Suppressor macrophage treated with lipopolysaccharide for 1 hour (primary cell): Measurements from ENCODE around the gene ANKIB1.
"Not testable (repeated sequence)": the region's sequence is repeated elsewhere in the genome, so short reads cannot be mapped to it uniquely, and the experiment has no call there.

Source experiments
- DNase-seq, 3 donors: peaks; one replicate each; pipeline ENCODE4 v3.0.0-alpha.2; 2020 to 2022

Gene ANKIB1

GRCh38 chr7:92410162-92410561 is 164.4 kb downstream of the ANKIB1 start:
- DNase-seq: not testable (repeated sequence)

DNA sequence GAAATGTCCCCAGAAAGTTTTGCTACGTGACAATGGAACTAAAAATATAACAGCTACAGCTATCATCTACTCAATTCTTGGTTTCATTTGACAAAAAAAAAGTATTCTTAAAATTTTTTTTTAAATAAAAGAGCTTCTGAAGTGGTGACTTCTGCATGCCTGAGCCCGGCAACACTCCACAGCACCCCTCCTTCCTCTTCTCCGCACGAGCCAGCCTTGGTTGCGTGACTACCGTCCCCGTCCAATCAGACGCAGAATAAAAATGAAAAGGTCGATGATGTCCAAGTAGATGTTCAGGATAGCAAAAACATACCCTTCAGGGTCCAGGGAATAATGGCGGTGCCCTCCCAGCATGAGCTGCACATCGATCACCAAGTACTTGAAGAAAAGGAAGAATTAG is 167.0 kb downstream of the ANKIB1 start:
- DNase-seq: no peak

DNA sequence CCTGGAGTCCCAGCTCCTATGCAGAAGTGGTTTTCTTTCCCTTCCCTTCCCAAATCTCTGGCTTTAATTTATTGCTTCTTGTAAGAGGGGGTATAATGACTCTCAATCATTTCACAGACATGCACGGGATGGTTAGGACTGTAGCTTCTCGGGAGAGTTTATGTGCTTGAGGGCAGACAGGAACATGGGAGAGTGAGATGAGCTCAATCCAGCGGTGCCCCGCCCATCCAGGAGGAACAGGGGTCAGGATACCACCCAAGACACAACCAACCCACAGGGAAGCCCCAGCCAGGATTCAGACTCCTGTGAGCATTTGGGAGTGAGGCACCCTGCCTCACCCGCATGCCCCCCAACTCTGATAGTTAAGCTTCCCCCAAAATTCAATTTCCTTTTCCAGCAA is 167.8 kb downstream of the ANKIB1 start:
- DNase-seq: no peak

DNA sequence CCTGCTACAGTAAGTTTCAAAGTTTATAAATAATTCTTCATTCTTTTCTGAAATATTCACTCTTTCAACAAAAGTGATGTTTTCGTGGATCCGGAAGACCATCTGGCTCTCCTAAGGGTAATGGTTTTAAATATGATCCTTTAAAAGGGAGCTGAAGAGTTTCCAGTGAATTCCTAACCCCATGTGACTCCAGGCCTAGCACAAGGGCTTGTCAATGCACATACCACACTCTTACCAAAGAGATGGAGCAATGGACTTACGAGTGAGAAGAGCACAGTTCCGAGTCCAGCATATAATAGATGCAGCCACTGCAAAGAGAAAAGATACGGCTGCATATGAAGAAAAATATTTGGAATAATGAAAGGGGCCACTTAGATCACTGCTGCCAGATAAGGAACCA is 169.5 kb downstream of the ANKIB1 start:
- no peak for DNase-seq

GRCh38 chr7:92417913-92418312 is 172.1 kb downstream of the ANKIB1 start:
- no peak for DNase-seq

DNA sequence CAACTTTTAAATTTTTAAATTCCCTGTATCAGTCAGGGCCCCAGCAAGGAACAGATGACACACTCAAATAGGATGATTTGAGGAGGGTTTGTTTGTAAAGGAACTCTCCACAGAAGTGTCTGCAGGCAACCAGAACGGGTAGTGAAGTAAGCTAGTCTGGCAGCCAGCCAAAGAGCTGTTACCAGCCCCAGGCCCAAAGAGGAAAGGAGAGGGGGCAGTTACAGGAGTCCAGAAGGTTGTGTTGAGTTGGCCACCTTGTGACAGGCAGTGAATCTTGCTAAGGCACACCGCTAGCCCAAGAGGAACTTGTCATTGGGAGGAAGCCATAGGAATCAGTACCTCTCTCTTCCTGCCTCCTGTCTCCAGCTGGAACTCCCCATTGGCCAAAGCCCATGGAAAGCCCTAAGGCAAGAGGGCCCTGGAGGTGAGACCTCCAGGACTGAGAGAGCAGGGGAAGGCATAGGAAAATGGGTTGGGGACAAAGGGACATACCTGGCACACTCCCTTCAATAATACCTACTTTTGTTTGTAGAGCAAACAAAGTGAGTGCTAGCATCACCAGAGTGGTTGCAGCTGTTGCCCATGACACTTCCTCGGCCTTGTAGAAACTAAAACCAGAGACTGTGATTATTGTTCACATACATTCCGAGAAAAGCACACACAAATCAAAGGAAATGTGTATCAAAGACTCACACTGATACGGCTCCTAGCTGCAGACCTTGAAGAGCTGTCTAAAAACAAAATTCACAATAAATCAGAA is 176.1 kb downstream of the ANKIB1 start:
- peak; percentile 6 to 19 (median 16) for DNase-seq

GRCh38 chr7:92422926-92423325 is 177.2 kb downstream of the ANKIB1 start:
- DNase-seq: no peak

GRCh38 chr7:92423710-92424131 is 177.9 kb downstream of the ANKIB1 start:
- DNase-seq: peak; percentile 40 to 42 (median 41)

- DNase-seq: peak in 2 of 3 donors; percentile 13 to 48
Observed at GRCh38 chr7:92425311-92425947, 179.7 kb downstream of the ANKIB1 start.

DNA sequence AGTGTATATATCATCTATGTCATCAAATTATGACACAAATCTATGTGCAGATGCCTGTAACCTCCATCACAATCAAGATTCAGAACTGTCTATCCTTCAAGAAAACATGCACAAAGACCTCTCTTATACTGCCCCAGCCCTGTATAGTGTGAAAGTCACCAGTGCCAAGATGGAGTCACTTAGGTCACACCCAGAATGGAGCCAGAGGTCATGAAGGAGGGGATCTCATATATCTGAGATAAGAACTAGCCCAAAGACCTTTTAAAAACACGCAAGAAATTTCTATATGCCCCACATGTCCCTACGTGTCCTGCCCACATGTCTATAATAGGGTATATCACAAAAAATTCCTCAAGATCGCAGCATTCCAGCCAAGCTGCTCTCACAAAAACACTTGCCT is 181.4 kb downstream of the ANKIB1 start:
- DNase-seq: no peak

GRCh38 chr7:92432299-92432946 is 186.6 kb downstream of the ANKIB1 start:
- no peak for DNase-seq

DNA sequence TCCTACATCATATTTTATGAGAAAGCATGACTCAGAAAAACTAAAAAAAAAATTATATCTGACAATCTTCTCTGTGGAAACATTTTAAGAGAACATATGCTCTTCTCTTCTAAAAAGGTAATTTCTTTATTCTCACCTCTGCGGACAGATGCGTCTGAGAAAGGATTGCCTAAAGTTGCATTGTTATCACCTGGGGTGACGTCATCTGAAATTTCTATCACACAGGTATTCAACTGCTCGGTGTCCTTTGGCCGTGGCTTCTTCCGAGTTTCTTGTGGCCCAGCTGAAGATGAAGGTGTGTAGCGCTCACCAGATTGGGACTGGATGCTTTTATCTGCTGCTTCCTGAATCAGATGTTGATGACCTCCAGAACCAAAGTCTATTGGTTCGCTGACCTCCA is 187.2 kb downstream of the ANKIB1 start:
- DNase-seq: no peak

- DNase-seq: no peak
Observed at GRCh38 chr7:92435542-92435941, 189.8 kb downstream of the ANKIB1 start.

GRCh38 chr7:92436612-92437445 is 191.1 kb downstream of the ANKIB1 start:
- DNase-seq: peak; percentile 20 to 29 (median 22)

DNA sequence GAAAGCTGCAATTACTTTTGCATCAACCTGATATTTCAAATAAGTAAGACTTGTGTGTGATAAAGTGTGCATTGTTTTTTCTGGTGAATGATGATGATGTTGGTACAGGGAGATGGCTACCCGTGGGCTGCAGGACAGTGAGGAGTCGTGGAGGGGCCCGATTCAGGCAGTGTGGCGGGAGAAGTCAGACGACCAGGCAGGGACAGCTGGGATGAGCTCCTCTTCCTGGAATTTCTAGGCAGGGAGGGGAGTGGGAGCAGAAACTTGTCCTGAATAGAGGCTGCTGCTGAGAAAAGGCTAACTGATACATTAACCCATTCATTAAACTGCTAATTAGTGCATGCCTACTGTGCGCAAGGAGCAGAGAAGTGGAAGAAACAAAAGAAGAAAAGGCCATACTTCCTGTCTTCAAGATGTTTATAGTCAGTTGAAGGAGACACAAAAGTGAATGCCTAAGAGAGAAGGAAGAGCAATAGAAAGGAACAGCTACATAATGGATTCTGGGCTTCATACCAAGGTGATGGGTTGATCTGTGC is 192.2 kb downstream of the ANKIB1 start:
- DNase-seq: no peak

DNA sequence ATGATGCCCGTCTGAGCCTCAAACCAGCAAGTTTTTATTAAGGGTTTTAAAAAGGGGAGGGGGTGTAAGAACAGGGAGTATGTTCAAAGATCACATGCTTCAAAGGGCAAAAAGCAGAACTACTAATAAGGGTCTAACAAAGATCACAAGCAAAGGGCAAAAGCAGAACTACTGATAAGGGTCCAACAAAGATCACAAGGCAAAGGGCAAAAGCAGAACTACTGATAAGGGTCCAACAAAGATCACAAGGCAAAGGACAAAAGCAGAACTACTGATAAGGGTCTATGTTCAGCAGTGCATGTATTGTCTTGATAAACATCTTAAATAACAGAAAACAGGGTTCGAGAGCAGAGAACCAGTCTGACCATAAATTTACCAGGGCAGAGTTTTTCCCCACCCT is 196.9 kb downstream of the ANKIB1 start:
- DNase-seq: not testable (repeated sequence)

DNA sequence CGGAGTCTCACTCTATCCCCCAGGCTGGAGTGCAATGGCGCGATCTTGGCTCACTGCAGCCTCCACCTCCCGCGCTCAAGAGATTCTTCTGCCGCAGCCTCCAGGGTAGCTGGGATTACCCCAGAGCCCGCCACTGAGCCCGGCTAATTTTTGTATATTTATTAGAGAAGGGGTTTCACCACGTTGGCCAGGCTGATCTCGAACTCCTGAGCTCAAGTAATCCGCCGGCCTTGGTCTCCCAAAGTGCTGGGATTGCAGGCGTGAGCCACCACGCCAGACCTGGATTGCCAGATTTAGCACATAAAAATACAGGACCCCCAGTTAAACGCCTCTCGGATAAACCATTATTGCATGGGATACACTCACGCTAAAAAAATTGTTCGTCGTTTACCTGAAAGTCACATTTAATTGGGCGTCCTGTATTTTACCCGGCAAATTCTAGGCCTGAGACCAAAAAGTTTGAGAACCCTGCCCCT is 201.1 kb downstream of the ANKIB1 start:
- DNase-seq: no peak

- DNase-seq: peak; percentile 92 to 96 (median 94)
Observed at GRCh38 chr7:92447345-92448204, 201.8 kb downstream of the ANKIB1 start, which contains the start of gene GATAD1. Gene GATAD1 (plus strand): TSS chr7:92447482. CDS start chr7:92447730, 248 bp downstream.

DNA sequence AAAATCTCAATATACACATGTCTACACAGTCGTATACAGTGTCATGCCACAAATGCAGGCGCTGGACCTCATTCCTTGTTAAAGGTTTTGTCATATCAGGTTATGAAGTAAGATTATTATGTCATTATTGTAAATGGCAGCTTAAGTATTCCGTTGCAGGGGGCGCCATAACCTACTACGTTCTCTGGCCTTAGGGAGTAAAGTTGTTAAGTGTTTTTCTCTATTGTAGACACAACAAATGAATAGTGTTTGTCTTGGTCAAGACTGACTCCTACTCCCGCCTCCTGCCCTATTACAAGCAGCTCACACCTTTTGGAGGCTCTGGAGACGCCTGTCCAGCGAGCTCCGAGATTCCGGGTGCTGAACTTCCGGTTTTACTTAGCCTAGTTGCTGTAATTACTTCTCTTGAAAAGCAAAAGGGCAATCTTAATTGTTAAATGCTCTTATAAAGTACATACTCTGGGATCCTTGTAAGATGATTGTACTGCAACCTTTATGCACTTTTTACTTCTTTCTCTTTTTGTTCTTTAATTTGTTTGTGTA is 202.5 kb downstream of the ANKIB1 start:
- DNase-seq: peak; percentile 72 to 75 (median 72)
